ENCODE measurements around the gene LDHD.
A peak's percentile ranks its signal among the peaks of the same experiment; 100 is the strongest.
"Not testable (repeated sequence)": the region's sequence is repeated elsewhere in the genome, so short reads cannot be mapped to it uniquely, and the experiment has no call there.

The LDHD gene

GRCh38 chr16:75138233-75138632 lies 21.7 kb upstream of the LDHD start:
- H3K4me2 ChIP-seq (ENCODE audit: low read depth, low read length, poor library complexity, severe bottlenecking), result no peak overlapping the region
- no peaks in the 10 kb centered on the region; the same call in 1 of the 2 replicates for H3F3A ChIP-seq (ENCODE audit: low read depth)
- no peaks in the 10 kb centered on the region for H3K9me2 ChIP-seq (replicated peaks; ENCODE audit: low read depth, low read length)
- H3K9ac ChIP-seq (ENCODE audit: low read depth, low read length, poor library complexity, severe bottlenecking), result no peak overlapping the region
- H4K20me1 ChIP-seq (ENCODE audit: insufficient read depth, low read length, poor library complexity, severe bottlenecking), result no peaks in the 10 kb centered on the region
- no peaks in the 10 kb centered on the region for H3K4me1 ChIP-seq (ENCODE audit: insufficient read depth, low read length, poor library complexity, severe bottlenecking)
- TF ChIP-seq EZH2phosphoT487 (IDR thresholded peaks at IDR 0.05; ENCODE audit: borderline replicate concordance), result no peak
- H3K9me3 ChIP-seq (ENCODE audit: insufficient read depth, low read depth, low read length), result no peaks in the 10 kb centered on the region
- H3K4me3 ChIP-seq (ENCODE audit: low read length, poor library complexity, severe bottlenecking), result no peak overlapping the region
- no peaks in the 10 kb centered on the region for H3K36me3 ChIP-seq (ENCODE audit: insufficient read depth, low read length)
- no peak overlapping the region for H2AFZ ChIP-seq (ENCODE audit: low read length)
- no peaks in the 10 kb centered on the region for H3K79me2 ChIP-seq (ENCODE audit: insufficient read depth, low read length)
- H3K27me3 ChIP-seq (ENCODE audit: insufficient read depth, low read length, poor library complexity, severe bottlenecking), result no peaks in the 10 kb centered on the region

GRCh38 chr16:75131081-75131480 lies 14.5 kb upstream of the LDHD start:
- no peaks in the 10 kb centered on the region for H3K9me2 ChIP-seq (replicated peaks; ENCODE audit: low read depth, low read length)
- H3K4me3 ChIP-seq (ENCODE audit: low read length, poor library complexity, severe bottlenecking), result no peak overlapping the region
- H3K79me2 ChIP-seq (ENCODE audit: insufficient read depth, low read length), result no peaks in the 10 kb centered on the region
- H4K20me1 ChIP-seq (ENCODE audit: insufficient read depth, low read length, poor library complexity, severe bottlenecking), result no peaks in the 10 kb centered on the region
- no peak for TF ChIP-seq CTCF (conservative IDR thresholded peaks at IDR 0.05; ENCODE audit: low read length)
- TF ChIP-seq EZH2phosphoT487 (IDR thresholded peaks at IDR 0.05; ENCODE audit: borderline replicate concordance), result no peak
- no peaks in the 10 kb centered on the region; the same call in 1 of the 2 replicates for H3F3A ChIP-seq (ENCODE audit: low read depth)
- H2AFZ ChIP-seq (ENCODE audit: low read length), result no peak overlapping the region
- H3K4me1 ChIP-seq (ENCODE audit: insufficient read depth, low read length, poor library complexity, severe bottlenecking), result peaks cover 13% of the 10 kb centered on the region
- H3K4me2 ChIP-seq (ENCODE audit: low read depth, low read length, poor library complexity, severe bottlenecking), result no peak overlapping the region
- no peaks in the 10 kb centered on the region for H3K27me3 ChIP-seq (ENCODE audit: insufficient read depth, low read length, poor library complexity, severe bottlenecking)
- peak overlapping the region; percentile 9 for H3K9ac ChIP-seq (ENCODE audit: low read depth, low read length, poor library complexity, severe bottlenecking)
- H3K9me3 ChIP-seq (ENCODE audit: insufficient read depth, low read depth, low read length), result peaks cover 11% of the 10 kb centered on the region; the same call in 1 of the 2 replicates
- H3K36me3 ChIP-seq (ENCODE audit: insufficient read depth, low read length), result no peaks in the 10 kb centered on the region

GRCh38 chr16:75130150-75130771 lies 13.7 kb upstream of the LDHD start:
- H3K79me2 ChIP-seq (ENCODE audit: insufficient read depth, low read length), result no peaks in the 10 kb centered on the region
- no peak for TF ChIP-seq EZH2phosphoT487 (IDR thresholded peaks at IDR 0.05; ENCODE audit: borderline replicate concordance)
- TF ChIP-seq CTCF (conservative IDR thresholded peaks at IDR 0.05; ENCODE audit: low read length), result peak; percentile 27
- H3K4me2 ChIP-seq (ENCODE audit: low read depth, low read length, poor library complexity, severe bottlenecking), result no peak overlapping the region
- H3K9me3 ChIP-seq (ENCODE audit: insufficient read depth, low read depth, low read length), result peaks cover 11% of the 10 kb centered on the region; the same call in 1 of the 2 replicates
- no peaks in the 10 kb centered on the region for H3K9me2 ChIP-seq (replicated peaks; ENCODE audit: low read depth, low read length)
- no peak overlapping the region for H2AFZ ChIP-seq (ENCODE audit: low read length)
- no peaks in the 10 kb centered on the region for H3K36me3 ChIP-seq (ENCODE audit: insufficient read depth, low read length)
- no peaks in the 10 kb centered on the region for H3K27me3 ChIP-seq (ENCODE audit: insufficient read depth, low read length, poor library complexity, severe bottlenecking)
- H3F3A ChIP-seq (ENCODE audit: low read depth), result no peaks in the 10 kb centered on the region; the same call in 1 of the 2 replicates
- peaks cover 13% of the 10 kb centered on the region for H3K4me1 ChIP-seq (ENCODE audit: insufficient read depth, low read length, poor library complexity, severe bottlenecking)
- H4K20me1 ChIP-seq (ENCODE audit: insufficient read depth, low read length, poor library complexity, severe bottlenecking), result no peaks in the 10 kb centered on the region
- no peak overlapping the region for H3K9ac ChIP-seq (ENCODE audit: low read depth, low read length, poor library complexity, severe bottlenecking)
- H3K4me3 ChIP-seq (ENCODE audit: low read length, poor library complexity, severe bottlenecking), result no peak overlapping the region

GRCh38 chr16:75129421-75130149 lies 13.0 kb upstream of the LDHD start:
- not testable (repeated sequence) for H3K36me3 ChIP-seq (ENCODE audit: insufficient read depth, low read length); H3K4me3 ChIP-seq (ENCODE audit: low read length, poor library complexity, severe bottlenecking); H3K79me2 ChIP-seq (ENCODE audit: insufficient read depth, low read length); H3K9me2 ChIP-seq (replicated peaks; ENCODE audit: low read depth, low read length); H3F3A ChIP-seq (ENCODE audit: low read depth); H2AFZ ChIP-seq (ENCODE audit: low read length); H4K20me1 ChIP-seq (ENCODE audit: insufficient read depth, low read length, poor library complexity, severe bottlenecking); H3K9ac ChIP-seq (ENCODE audit: low read depth, low read length, poor library complexity, severe bottlenecking); H3K4me2 ChIP-seq (ENCODE audit: low read depth, low read length, poor library complexity, severe bottlenecking); H3K27me3 ChIP-seq (ENCODE audit: insufficient read depth, low read length, poor library complexity, severe bottlenecking)
- Histone ChIP-seq H3K9me3 (ENCODE audit: insufficient read depth, low read depth, low read length) (peaks cover 11% of the 10 kb centered on the region; the same call in 1 of the 2 replicates), H3K4me1 (ENCODE audit: insufficient read depth, low read length, poor library complexity, severe bottlenecking) (peaks cover 13% of the 10 kb centered on the region)

All from Loucy (cell line).